GM12892 (cell line): ENCODE measurements around the gene PTPN14.
"Not testable (repeated sequence)": the region's sequence is repeated elsewhere in the genome, so short reads cannot be mapped to it uniquely, and the experiment has no call there.

Experiments used
- DNase-seq: peaks from one replicate; pipeline ENCODE4 v3.0.0; 2011; ENCODE audit not compliant: insufficient read length
- FAIRE-seq: peaks from 2 replicates; lab custom pipeline; 2011; peaks lifted over from hg19 to GRCh38; lab: Jason Lieb, UNC
- POLR2A ChIP-seq: IDR thresholded peaks from 2 replicates; pipeline ENCODE4 v1.6.1; 2011; ENCODE audit warnings: low read depth, low read length, control low read depth
- POLR2AphosphoS5 ChIP-seq: IDR thresholded peaks from 2 replicates; pipeline ENCODE4 v1.6.1; 2011; ENCODE audit warnings: low read depth, low read length, control low read depth
- TAF1 ChIP-seq: IDR thresholded peaks from 2 replicates; pipeline ENCODE4 v1.6.1; 2011; ENCODE audit warnings: low read depth, mild to moderate bottlenecking, control low read depth, low read length, borderline replicate concordance

PTPN14 gene

DNA sequence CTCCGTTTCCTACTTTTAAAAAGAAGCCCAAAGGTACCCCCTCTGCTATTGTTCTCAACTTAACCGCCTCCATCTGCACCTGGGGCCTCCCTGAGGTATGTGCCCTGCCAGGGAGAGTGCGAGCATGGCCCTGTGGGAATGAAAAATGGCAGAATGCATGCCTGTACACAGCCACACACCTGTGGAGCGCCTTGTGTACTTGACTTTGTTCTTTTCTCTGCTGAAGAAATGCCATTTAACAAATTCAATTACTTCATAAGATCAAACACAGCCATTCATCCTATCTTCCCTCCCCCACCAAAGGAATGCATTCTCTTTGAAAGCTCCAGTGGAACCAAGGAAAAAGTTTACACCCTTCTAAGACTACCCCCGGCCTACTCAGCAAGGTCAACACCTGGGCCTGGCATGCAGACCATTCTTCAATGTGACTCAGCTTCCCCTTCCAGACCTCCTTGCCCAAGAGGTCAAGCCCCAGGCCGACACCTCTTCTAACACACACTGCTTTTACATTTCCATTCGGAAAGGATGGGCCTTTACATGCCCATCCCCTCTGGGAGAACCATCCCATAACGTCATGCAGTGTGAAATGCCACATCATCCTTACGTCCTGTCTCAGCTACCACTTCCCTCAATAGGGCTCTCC, 146.7 kb downstream of the PTPN14 start:
- FAIRE-seq (no peak), DNase-seq (no peak)
- TF ChIP-seq TAF1 = no peak
- TF ChIP-seq POLR2A = no peak
- TF ChIP-seq POLR2AphosphoS5 = no peak

DNA sequence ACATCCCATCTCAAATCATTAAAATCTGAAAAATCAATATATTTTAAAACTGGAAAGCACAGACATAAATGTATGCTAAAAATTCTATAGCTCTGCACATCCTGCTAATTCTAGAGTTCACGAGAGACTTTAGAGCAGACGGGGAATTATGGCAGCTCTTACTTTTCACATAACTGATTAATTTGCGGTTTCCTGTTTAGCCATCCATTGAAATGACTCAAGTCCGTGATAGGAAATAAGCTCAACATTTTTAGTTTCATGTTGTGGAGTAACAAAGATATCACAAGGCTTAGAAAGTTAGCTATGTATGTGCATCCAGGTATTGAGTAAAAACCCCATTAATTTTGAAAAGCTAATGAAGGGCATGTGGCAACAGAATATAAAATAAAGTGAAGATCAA, 147.2 kb downstream of the PTPN14 start:
- no peak for DNase-seq
- no peak for FAIRE-seq
- TF ChIP-seq POLR2A (no peak), TAF1 (no peak), POLR2AphosphoS5 (no peak)

DNA sequence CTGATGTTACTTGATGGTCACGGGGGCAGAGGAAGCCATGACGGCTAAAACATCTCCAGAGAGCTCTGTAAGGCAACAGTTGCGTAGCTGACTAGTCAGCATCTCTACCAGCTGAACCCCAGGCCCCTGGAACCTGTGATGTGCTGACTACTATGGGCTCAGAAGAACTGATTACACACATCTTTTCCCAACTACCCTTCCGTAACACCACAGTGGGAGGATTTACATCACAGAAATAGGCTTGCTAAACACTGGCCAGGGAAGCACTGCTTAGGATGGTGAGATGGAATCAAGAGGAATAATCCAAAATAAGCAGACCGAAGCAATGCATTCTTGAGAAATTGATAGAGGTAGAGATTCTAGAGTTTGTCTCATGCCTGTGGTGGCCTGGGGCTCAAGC, 148.0 kb downstream of the PTPN14 start:
- no peak for FAIRE-seq
- DNase-seq = no peak
- TF ChIP-seq TAF1 (no peak), POLR2AphosphoS5 (no peak), POLR2A (no peak)

DNA sequence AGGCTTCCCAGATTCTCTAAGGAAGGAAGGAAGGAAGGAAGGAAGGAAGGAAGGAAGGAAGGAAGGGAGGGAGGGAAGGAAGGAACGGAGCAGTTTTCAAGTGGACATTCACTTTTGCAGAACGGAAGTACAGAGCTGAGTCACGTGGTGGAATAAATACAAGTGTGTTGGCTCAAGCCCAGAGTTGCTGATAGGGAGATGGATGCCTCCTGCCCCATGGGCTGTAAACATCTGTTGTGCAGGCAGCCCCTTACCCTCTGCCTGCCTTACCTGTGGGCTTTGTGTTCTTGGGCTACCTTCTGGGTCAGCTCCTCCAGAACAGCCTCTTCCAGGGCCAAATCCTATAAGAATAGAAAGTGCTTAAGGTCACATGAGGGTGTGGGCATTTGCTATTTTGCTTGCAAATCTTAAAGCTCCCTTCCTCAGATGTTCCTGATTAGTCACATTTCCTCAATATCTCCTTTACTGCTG, 148.8 kb downstream of the PTPN14 start:
- DNase-seq (no peak), FAIRE-seq (peak; percentile 14)
- TF ChIP-seq POLR2A (no peak), POLR2AphosphoS5 (no peak)

DNA sequence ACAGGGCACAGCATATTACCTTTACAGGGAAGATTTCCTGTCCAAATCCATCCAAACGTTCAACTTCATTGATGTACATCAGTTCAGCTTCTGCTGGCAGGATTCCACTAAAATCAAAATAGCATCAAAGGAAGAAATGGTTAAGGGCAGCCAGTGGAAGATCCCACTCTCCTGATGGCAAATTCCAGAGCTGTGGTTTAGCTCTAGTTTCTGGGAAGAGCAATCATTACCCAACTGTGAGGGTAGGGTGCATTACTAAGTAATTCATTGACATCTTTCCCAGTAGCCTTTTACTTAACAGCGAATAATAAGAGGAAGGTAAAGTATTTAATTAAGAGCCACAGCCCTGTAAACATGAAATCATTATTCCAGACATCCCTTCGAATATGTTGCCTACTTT, 149.7 kb downstream of the PTPN14 start:
- no peak for FAIRE-seq
- DNase-seq = no peak
- no peak for TF ChIP-seq POLR2A
- TF ChIP-seq POLR2AphosphoS5 = no peak
- no peak for TF ChIP-seq TAF1

DNA sequence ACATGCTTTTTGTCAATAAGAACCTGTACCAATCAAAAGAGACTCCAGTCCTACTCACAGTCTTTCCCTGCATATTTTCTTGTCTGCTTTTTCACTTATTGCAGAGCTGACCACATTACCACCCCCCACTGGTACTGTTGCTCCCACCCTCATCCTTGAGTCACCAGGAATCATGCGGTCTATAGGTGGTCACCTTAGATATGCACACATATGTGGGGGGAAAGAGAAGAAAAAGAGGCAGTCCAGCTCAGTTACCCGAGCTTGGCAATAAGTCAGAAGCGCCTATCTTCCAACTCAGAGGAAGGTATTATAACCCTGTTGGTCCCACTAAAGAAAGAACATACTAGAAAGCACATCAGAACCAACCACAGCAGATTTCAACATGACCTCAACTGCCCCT, 151.3 kb downstream of the PTPN14 start:
- DNase-seq (no peak), FAIRE-seq (no peak)
- no peak for TF ChIP-seq POLR2A

DNA sequence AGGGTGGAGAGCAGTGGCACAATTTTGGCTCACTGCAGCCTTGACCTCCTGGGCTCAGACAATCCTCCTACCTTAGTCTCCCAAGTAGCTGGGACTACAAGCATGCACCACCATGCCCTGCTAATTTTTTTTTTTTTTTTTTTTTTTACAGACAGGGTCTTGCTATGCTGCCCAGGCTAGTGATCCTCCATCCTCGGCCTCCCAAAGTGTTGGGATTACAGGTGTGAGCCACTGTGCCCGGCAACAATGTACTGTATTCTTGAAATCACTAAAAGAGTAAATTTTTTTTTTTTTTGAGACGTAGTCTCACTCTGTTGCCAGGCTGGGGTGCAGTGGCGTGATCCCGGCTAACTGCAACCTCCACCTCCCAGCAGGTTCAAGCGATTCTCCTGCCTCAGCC, 152.9 kb downstream of the PTPN14 start:
- FAIRE-seq = no peak

DNA sequence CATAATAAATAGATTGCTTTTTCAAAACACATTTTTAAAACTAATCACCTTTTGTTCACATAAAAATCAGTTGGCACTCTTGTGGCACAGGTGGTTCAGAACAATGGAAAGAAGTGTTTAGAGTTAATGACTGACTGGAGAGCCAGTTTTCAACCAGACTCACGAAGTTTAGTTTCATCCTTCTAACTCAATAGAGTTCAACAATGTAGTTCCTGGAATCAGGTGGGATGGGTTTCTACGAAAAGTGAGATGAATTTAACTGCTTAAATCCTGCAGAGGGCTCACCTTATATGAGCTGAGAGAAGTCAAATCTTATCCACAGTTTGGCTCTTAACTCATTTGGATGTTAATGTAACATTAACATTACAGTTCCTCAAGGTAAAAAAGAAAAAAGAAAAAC, 153.9 kb downstream of the PTPN14 start:
- no peak for TF ChIP-seq TAF1
- FAIRE-seq (no peak), DNase-seq (no peak)

More for the DNA sequence above, 152.9 kb downstream of the PTPN14 start:
- TF ChIP-seq TAF1 = no peak
- no peak for TF ChIP-seq POLR2A
- TF ChIP-seq POLR2AphosphoS5 = no peak
- DNase-seq = no peak

DNA sequence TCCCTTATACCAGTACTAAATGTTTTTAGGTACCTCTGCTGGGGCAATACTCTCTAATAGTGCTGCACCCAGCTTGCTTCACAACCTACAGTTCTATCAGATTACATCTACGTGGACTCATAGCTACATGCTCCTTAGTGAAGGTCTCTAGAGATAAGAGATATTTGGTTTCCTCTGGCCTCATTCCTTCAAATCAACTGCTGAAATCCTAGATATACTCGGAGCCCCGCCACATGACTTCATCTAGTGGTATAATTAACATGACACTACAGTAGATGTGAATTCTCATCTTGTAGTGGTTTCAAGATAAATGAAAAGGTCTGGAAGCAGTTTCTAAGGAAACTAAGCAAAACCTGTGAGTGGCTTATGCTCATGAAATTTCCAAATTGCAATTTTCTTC, 155.1 kb downstream of the PTPN14 start:
- TF ChIP-seq TAF1 (no peak), POLR2A (no peak), POLR2AphosphoS5 (no peak)
- FAIRE-seq = no peak
- no peak for DNase-seq

DNA sequence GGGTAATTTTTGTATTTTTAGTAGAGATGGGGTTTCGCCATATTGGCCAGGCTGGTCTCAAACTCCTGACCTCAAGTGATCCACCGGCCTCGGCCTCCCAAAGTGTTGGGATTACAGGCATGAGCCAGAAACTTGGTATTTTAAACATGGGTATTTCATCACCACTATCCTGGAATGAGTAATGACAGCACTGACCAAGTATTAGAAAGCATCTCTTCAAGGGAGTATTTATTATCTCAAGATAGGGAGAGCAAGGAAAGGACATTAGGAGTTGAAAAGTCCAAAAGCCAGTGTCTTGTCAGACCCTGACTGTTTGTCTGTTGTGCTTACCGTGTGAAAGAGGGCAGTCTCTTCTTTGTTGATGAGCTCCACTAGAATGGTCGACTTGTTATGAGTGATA, 156.8 kb downstream of the PTPN14 start:
- DNase-seq, FAIRE-seq: not testable (repeated sequence)

DNA sequence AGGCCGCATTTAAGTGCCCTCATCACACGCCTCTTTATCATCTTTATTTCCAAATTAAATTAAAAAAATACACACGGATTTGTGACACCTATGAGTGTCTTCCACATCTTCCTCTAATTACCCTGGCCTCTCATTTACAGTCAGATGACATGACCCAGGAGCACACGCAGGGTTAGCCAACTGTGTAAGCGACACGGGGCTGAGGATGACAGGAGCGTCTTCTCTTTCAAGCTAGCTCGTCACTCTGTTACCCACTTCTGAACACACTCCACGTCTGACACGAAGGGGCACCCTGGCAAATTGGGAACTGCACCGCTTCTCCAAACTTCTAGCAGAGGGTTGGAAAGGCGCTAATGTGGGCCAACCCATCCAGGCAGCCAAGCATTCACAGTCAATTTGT, 158.3 kb downstream of the PTPN14 start:
- no peak for FAIRE-seq
- no peak for TF ChIP-seq POLR2AphosphoS5
- TF ChIP-seq TAF1 = no peak
- no peak for TF ChIP-seq POLR2A
- no peak for DNase-seq

DNA sequence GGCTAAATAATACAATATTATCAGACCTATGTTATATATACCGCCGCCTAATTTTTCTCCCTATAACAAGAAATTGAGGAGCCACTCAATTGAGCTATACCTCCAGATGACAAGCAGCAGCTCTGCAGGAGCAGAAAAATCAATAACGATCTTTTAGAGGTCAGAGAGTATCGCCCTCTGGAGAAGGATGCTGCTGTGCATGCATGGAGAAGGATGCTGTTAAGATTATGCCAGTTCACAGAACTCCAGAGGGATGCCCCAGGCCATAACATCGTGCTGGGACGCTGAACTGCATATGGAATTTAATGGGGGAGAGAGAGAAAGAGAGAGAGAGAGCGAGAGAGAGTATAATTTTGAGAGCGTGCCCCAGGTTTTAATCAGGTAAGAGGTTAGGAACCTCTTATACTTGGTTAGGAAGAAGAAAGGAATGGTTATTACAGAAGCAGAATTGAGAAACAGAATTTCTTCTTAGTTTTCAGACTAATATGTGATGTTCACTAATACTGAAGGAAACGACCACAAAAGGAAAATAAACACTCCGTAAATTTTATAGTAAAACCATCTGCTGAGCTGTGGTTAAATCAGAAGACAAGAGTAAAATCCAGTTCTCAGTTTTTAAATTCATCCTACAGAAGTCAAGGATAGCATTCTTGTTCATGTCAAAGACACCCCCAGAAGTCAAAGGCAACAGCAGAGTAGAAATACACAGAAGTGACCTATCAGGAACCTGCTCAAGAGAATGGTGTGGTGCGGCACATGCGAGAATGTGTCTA, 159.3 kb downstream of the PTPN14 start:
- DNase-seq (no peak), FAIRE-seq (no peak)
- TF ChIP-seq POLR2A (no peak), POLR2AphosphoS5 (no peak), TAF1 (no peak)

DNA sequence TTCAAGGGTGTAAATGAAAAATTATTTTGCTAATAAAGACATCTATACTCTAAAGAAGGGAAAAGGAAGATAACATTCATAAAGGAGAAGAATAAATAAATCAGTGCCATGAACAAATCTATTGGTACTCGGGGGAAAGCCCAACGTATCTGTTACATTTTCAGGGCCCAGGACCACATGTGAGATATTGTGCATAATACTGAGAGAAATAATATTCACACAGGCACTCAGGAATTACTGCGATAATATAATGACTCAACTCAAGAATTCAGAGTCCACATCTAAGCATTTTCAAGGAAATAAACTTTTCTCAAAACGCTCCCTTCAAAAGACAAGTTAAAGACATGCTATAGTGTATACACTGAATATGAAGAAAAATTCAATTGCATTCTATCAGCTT, 161.7 kb downstream of the PTPN14 start:
- TF ChIP-seq TAF1 (no peak), POLR2AphosphoS5 (no peak), POLR2A (no peak)
- no peak for FAIRE-seq
- no peak for DNase-seq
